H1 (cell line): ENCODE data around the gene SLC38A10. TPM values are rescaled to one million over a fixed set of nuclear protein-coding genes. Genes with fewer than 3 reads are reported as not detected.

Experiments used
- CHD2 ChIP-seq: IDR thresholded peaks from 2 replicates; pipeline ENCODE4 v1.6.1; 2012; ENCODE audit warnings: low read length, improper control_type of control experiment
- GABPA ChIP-seq: IDR thresholded peaks from 2 replicates; pipeline ENCODE4 v1.6.1; 2011; ENCODE audit warnings: mild to moderate bottlenecking, low read length, moderate library complexity, borderline replicate concordance; ENCODE audit not compliant: insufficient read depth
- MAFK ChIP-seq: IDR thresholded peaks from 2 replicates; pipeline ENCODE4 v1.6.1; 2012; ENCODE audit warnings: low read depth, mild to moderate bottlenecking, improper control_type of control experiment, low read length
- PHF8 ChIP-seq: fragments of 200-600 bp; sonication (generic); conservative IDR thresholded peaks from 2 replicates; pipeline ENCODE4 v1.7.1; 2012; ENCODE audit warnings: low read depth, mild to moderate bottlenecking, inconsistent platforms, low read length, moderate library complexity
- SP1 ChIP-seq: IDR thresholded peaks from 2 replicates; pipeline ENCODE4 v1.6.1; 2011; ENCODE audit warnings: low read depth, low read length
- TBP ChIP-seq: IDR thresholded peaks from 2 replicates; pipeline ENCODE4 v1.6.1; 2011; ENCODE audit warnings: low read depth, low read length, improper control_type of control experiment
- ZNF274 ChIP-seq: IDR thresholded peaks from 2 replicates; pipeline ENCODE4 v1.7.0; 2012; ENCODE audit warnings: low read length, borderline replicate concordance; ENCODE audit errors: extremely low read depth
- polyA plus RNA-seq, 7 experiments: library from polyadenylated mRNA; depleted of rRNA in 3 of 7; stranded (reverse) in 5 of 7; unstranded in 2 of 7; fragments of >200 nt in 5 of 7; fragments of 200-250 nt in 2 of 7; gene quantifications; 1 replicate in 5 of 7; 2 replicates in 1 of 7; 4 replicates in 1 of 7; pipeline versions ENCODE4 v1.2.1 to v1.2.3, GENCODE V29; 2011 to 2013; ENCODE audit warnings: missing spikeins in 2 of 7, mixed read lengths in 2 of 7
- total RNA-seq: library from RNA; stranded (reverse); fragmentation: NEBNext Ultra II Directional; extraction: Animal tissue kit (Norgen Biotek cat#: 25700); gene quantifications from 2 replicates; pipeline ENCODE4 v1.2.1, GENCODE V29; 2021
- TF ChIP-seq, protein P1 (sequence below): IDR thresholded peaks from 2 replicates; pipeline ENCODE4 v1.6.1; 2012; ENCODE audit warnings: low read length, inconsistent platforms

The SLC38A10 gene
- total and polyA plus RNA-seq, 2 of the 8 experiments (the other 6 are each of a cell fraction or from before 2014, with no cell fraction given): 26.4 to 41.0 TPM

DNA sequence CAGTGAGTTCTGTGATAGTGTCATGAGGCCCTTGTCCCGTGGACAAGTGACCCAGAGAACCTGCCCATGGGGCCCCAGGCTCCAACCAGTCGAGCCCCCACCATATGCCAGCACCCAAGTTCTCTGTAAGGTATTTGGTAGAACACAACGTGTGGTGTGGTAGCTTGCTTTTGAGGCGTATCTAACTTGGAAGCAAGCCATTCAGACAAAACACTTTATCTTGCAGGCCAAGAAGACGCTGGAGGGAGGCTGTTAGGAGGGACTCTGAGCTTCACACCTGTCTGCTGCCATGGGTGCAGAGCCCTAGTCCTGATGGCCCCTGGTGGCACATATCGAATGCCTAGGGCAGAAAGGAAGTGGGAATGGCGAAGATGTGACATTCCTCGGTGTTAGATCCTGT, 54.3 kb downstream of the SLC38A10 start (continued):
- TF ChIP-seq GABPA (no peak), CHD2 (no peak), ZNF274 (no peak), PHF8 (no peak), TBP (no peak), MAFK (no peak), SP1 (no peak)
- TF ChIP-seq, protein P1, sequence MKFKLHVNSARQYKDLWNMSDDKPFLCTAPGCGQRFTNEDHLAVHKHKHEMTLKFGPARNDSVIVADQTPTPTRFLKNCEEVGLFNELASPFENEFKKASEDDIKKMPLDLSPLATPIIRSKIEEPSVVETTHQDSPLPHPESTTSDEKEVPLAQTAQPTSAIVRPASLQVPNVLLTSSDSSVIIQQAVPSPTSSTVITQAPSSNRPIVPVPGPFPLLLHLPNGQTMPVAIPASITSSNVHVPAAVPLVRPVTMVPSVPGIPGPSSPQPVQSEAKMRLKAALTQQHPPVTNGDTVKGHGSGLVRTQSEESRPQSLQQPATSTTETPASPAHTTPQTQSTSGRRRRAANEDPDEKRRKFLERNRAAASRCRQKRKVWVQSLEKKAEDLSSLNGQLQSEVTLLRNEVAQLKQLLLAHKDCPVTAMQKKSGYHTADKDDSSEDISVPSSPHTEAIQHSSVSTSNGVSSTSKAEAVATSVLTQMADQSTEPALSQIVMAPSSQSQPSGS: no peak
- TF ChIP-seq, all 59 proteins: peak for 0
